Measurements from ENCODE around the gene DMAC2. TPM values are rescaled to one million over a fixed set of nuclear protein-coding genes. Genes with fewer than 3 reads are reported as not detected.

DMAC2 gene
- total RNA-seq, 4 donors from 2014 or later: 28.8 to 38.7 (median 35.7) TPM

DNA sequence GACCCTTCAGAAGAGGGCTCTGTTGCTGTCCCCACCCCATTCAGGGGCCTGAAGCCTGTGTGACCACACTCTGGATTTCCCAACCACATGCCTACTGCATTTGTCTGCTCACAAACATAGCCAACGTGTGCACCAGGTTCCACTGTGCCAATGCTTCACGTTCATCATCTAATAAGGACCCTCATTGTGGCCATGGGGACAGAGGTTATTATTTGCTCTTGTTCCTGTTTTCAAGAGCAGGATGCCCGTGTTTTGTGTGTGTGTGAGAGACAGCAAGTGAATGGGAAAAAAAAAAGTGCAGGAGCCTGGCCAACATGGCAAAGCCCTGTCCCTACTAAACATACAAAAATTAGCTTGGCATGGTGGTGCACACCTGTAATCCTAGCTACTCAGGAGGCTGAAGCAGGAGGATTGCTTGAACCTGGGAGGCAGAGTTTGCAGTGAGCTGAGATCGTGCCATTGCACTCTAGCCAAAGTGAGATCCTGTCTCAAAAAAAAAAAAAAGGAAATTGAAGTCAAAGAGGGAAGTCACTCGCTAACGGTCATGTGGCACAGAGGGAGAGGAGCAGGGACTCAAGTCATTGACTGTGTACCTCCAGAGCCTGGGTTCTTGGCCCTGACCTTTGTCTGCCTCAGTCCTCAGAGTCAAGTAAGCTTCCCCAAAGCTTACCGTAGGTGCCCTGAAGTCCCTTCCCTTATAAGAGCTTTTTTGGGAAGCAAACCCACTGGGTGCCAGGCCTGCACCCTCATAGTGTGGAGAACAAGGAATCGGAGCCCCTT is 19.4 kb downstream of the DMAC2 start:
- DNase-seq (ENCODE audit: low spot score in 2 of 2): no peak
- H3K4me3 ChIP-seq: no peak overlapping the region
- no peaks in the 10 kb centered on the region for H3K9me3 ChIP-seq
- H3K4me1 ChIP-seq: peaks cover 0 to 14% (median 0%) of the 10 kb centered on the region in 4 donors
- no peak for TF ChIP-seq POLR2A (IDR thresholded peaks at IDR 0.05)
- TF ChIP-seq, protein P1, sequence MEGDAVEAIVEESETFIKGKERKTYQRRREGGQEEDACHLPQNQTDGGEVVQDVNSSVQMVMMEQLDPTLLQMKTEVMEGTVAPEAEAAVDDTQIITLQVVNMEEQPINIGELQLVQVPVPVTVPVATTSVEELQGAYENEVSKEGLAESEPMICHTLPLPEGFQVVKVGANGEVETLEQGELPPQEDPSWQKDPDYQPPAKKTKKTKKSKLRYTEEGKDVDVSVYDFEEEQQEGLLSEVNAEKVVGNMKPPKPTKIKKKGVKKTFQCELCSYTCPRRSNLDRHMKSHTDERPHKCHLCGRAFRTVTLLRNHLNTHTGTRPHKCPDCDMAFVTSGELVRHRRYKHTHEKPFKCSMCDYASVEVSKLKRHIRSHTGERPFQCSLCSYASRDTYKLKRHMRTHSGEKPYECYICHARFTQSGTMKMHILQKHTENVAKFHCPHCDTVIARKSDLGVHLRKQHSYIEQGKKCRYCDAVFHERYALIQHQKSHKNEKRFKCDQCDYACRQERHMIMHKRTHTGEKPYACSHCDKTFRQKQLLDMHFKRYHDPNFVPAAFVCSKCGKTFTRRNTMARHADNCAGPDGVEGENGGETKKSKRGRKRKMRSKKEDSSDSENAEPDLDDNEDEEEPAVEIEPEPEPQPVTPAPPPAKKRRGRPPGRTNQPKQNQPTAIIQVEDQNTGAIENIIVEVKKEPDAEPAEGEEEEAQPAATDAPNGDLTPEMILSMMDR (IDR thresholded peaks at IDR 0.05): no peak
- 73 to 76% methylated on average over 8 of the region's 8 CpGs for WGBS, 2 donors
- peak overlapping the region in 3 of 4 donors; percentile 30 to 50 (median 45) for H3K27ac ChIP-seq
- no peaks in the 10 kb centered on the region for H3K27me3 ChIP-seq
- peaks cover 0 to 97% (median 39%) of the 10 kb centered on the region in 3 donors for H3K36me3 ChIP-seq

DNA sequence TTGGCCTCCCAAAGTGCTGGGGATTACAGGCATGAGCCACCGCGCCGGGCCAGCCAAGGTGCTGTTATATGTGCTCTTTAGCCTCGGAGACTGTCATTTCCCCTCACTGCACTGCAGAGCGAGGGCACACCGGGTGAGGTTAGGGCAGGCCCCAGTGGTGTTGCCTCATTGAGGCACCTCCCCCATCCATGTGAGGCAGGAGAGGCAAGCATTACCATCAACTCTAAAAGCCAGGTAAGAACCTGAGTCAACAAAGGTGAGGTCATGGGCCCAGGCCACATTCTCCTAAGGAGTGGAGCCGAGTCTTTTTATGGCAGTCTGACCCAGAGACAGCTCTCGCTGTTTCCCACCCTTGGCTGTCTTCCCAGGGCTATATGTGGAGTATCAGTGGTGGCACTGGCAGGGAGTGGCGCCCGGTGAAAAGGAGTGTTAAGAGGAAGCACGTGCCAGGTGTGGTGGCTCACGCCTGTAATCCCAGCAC is 23.5 kb downstream of the DMAC2 start:
- no peak for DNase-seq (ENCODE audit: low spot score in 2 of 2)
- Histone ChIP-seq H3K36me3 (peaks cover 0 to 95% (median 41%) of the 10 kb centered on the region in 3 donors), H3K27ac (no peak overlapping the region), H3K27me3 (no peaks in the 10 kb centered on the region), H3K4me3 (no peak overlapping the region), H3K9me3 (no peaks in the 10 kb centered on the region), H3K4me1 (peaks cover 0 to 9% (median 1%) of the 10 kb centered on the region in 4 donors)
- WGBS, 2 donors: 91 to 94% methylated on average over 11 to 12 of the region's 12 CpGs
- TF ChIP-seq POLR2A (IDR thresholded peaks at IDR 0.05) (no peak), EP300 (IDR thresholded peaks at IDR 0.05) (no peak)
- TF ChIP-seq, protein P1 (IDR thresholded peaks at IDR 0.05): no peak

DNA sequence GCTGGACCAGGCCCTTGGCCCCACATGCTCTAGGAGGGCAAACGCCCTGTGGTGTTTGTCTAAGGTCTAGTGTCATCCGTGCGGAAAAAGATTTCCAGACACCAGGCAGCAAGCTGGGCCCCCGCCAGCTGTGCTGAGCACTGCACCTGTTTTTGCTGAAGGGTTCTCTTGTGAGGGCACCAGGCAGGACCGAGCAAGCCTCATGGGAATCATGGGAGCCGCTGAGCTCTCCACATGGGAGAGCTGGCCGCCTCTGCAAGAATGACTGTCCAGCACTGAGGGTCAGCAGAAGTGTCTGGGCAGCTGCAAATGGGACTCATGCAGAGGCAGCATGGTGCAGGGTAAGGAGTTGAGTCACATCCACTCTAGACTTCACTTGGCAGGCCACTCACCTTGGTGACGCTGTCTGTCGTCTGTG is 24.5 kb downstream of the DMAC2 start:
- Histone ChIP-seq H3K4me3 (no peak overlapping the region), H3K27me3 (no peaks in the 10 kb centered on the region), H3K27ac (no peak overlapping the region), H3K9me3 (no peaks in the 10 kb centered on the region), H3K36me3 (peaks cover 0 to 94% (median 41%) of the 10 kb centered on the region in 3 donors), H3K4me1 (peaks cover 0 to 15% (median 5%) of the 10 kb centered on the region in 4 donors)
- WGBS, 2 donors: 68 to 93% methylated on average over 7 to 9 of the region's 9 CpGs
- no peak for DNase-seq (ENCODE audit: low spot score in 2 of 2)
- TF ChIP-seq, protein P1 (IDR thresholded peaks at IDR 0.05): no peak
- TF ChIP-seq EP300 (IDR thresholded peaks at IDR 0.05) (no peak), POLR2A (IDR thresholded peaks at IDR 0.05) (no peak)

DNA sequence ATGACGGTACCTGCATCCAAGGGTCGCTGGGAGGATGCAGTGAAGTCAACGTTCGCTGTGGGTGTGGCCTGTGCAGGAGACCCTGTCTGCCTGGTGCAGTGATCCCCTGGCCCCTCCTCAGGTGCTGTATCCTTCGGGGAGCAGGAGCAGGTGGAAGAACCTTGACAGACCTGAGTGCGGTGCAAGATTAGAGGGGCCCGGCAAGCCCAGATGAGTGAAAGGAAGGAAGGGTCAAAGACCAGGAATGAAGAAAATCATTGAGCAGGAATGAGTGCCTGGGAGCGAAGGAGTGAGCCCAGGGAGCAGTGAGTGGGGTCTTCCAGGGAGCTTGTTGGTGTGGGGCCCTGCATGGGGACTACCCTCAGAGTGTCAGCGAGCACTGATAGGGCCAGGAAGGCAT is 25.3 kb downstream of the DMAC2 start:
- H3K9me3 ChIP-seq: no peaks in the 10 kb centered on the region
- no peaks in the 10 kb centered on the region for H3K27me3 ChIP-seq
- H3K4me1 ChIP-seq: peaks cover 0 to 21% (median 5%) of the 10 kb centered on the region in 4 donors
- no peak for DNase-seq (ENCODE audit: low spot score in 2 of 2)
- peaks cover 0 to 87% (median 37%) of the 10 kb centered on the region in 3 donors for H3K36me3 ChIP-seq
- WGBS, 2 donors: 88 to 89% methylated on average over 9 of the region's 9 CpGs
- no peak overlapping the region for H3K27ac ChIP-seq
- H3K4me3 ChIP-seq: no peak overlapping the region
- TF ChIP-seq EP300 (IDR thresholded peaks at IDR 0.05) (no peak), POLR2A (IDR thresholded peaks at IDR 0.05) (no peak)
- TF ChIP-seq, protein P1 (IDR thresholded peaks at IDR 0.05): no peak

DNA sequence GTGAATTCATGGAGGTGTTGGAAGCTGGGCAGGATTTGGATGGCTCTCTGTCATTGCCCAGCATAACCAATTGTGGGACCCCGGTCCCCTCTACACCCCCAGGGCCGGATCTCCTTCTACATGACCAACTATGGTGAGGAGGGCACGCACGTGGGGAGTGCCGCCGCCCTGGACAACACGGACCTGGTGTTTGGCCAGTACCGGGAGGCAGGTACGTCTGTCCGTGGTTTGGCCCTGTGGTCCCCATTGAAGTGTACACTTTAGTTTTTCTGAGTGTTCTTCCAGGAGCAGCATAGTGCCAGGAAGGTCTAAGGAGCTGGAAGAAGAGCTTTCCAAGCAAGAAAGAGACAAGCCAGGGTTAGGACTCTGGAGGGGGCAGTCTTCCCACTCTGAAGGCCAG is 25.8 kb downstream of the DMAC2 start:
- TF ChIP-seq POLR2A (IDR thresholded peaks at IDR 0.05): no peak
- TF ChIP-seq EP300 (IDR thresholded peaks at IDR 0.05): no peak
- TF ChIP-seq, protein P1 (IDR thresholded peaks at IDR 0.05): no peak
- Histone ChIP-seq H3K4me1 (peaks cover 0 to 26% (median 7%) of the 10 kb centered on the region in 4 donors), H3K4me3 (no peak overlapping the region), H3K36me3 (peaks cover 0 to 82% (median 32%) of the 10 kb centered on the region in 3 donors), H3K27ac (no peak overlapping the region), H3K9me3 (no peaks in the 10 kb centered on the region), H3K27me3 (no peaks in the 10 kb centered on the region)
- 87 to 91% methylated on average over 4 to 10 of the region's 10 CpGs for WGBS, 2 donors
- DNase-seq (ENCODE audit: low spot score in 2 of 2): no peak
